HG02763 (cell line): ENCODE data around the gene IHH.

ENCODE experiments used
- ATAC-seq: cut with Tn5 transposase; IDR thresholded peaks from one replicate; pipeline ENCODE4 v1.9.1; 2021; ENCODE audit warnings: mild to moderate bottlenecking, moderate library complexity; ENCODE audit not compliant: unreplicated experiment

Gene IHH

GRCh38 chr2:219078126-219078525, 17.4 kb upstream of the IHH start:
- no peak for ATAC-seq

GRCh38 chr2:219076253-219076652, 15.5 kb upstream of the IHH start:
- no peak for ATAC-seq

GRCh38 chr2:219073413-219074129, 12.8 kb upstream of the IHH start:
- ATAC-seq, result no peak

- no peak for ATAC-seq
Measured at GRCh38 chr2:219072741-219073250, 12.1 kb upstream of the IHH start.

GRCh38 chr2:219071131-219071816, 10.6 kb upstream of the IHH start:
- ATAC-seq, result no peak

GRCh38 chr2:219065484-219065883, 4.8 kb upstream of the IHH start:
- no peak for ATAC-seq

- ATAC-seq, result no peak
Measured at GRCh38 chr2:219062081-219062480, 1.4 kb upstream of the IHH start.

GRCh38 chr2:219059725-219060682, 717 bp downstream of the IHH start:
- ATAC-seq, result no peak

GRCh38 chr2:219059375-219059724, 1.4 kb downstream of the IHH start:
- no peak for ATAC-seq

GRCh38 chr2:219058541-219059374, 2.0 kb downstream of the IHH start:
- no peak for ATAC-seq

- ATAC-seq, result peak; percentile 66
Measured at GRCh38 chr2:219057709-219058540, 2.8 kb downstream of the IHH start.

GRCh38 chr2:219056896-219057708, 3.6 kb downstream of the IHH start:
- ATAC-seq, result no peak

GRCh38 chr2:219056176-219056895, 4.4 kb downstream of the IHH start:
- no peak for ATAC-seq

GRCh38 chr2:219054956-219055903, 5.5 kb downstream of the IHH start:
- no peak for ATAC-seq

- ATAC-seq, result no peak
Measured at GRCh38 chr2:219049282-219049681, 11.4 kb downstream of the IHH start.

- no peak for ATAC-seq
Measured at GRCh38 chr2:219045937-219046550, 14.7 kb downstream of the IHH start.

- no peak for ATAC-seq
Measured at GRCh38 chr2:219042750-219043149, 18.0 kb downstream of the IHH start.
